NB4 (cell line): ENCODE results near the gene PTGDS.

Source experiments
- DNase-seq: peaks from one replicate; pipeline ENCODE4 v3.0.0; 2010; ENCODE audit warnings: low read depth
- H3K4me3 ChIP-seq: one replicate; pipeline ENCODE4 v1.5.1; 2011; ENCODE audit warnings: mild to moderate bottlenecking, low read depth, low read length, moderate library complexity
- MAX ChIP-seq: IDR thresholded peaks from 2 replicates; pipeline ENCODE4 v1.6.1; 2011; ENCODE audit warnings: low read depth, low read length
- MYC ChIP-seq: IDR thresholded peaks from 2 replicates; pipeline ENCODE4 v1.6.1; 2011; ENCODE audit warnings: low read depth, low read length
- POLR2A ChIP-seq: IDR thresholded peaks from 2 replicates; pipeline ENCODE4 v1.6.1; 2011; ENCODE audit warnings: mild to moderate bottlenecking; ENCODE audit not compliant: insufficient read length; ENCODE audit errors: extremely low read depth
- TF ChIP-seq, protein P1 (sequence below): IDR thresholded peaks from one replicate; pipeline ENCODE4 v1.5.1; 2012; ENCODE audit warnings: low read depth, low read length

PTGDS gene

DNA sequence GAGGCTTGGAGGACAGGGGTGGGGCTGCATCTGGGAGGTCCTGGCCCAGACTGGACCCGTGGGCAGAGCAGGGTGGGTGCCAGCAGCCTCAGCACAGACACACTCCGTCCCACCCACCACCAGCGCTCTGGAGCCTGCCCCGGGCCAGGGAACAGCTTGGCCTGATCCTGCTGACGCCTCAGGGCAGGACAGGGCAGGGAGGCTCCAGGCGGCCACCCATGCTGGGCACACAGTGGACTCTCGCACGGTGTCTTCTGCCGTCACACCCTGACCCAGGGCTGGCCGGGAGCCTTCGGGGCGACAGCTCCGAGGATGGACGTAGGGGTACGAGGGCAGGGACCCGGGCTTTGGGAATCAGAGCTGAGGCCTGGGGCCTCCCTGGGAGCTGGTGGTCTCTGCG, 8.2 kb upstream of the PTGDS start:
- no peak for DNase-seq
- H3K4me3 ChIP-seq = no peak overlapping the region
- TF ChIP-seq POLR2A = no peak
- no peak for TF ChIP-seq MYC
- TF ChIP-seq MAX = no peak
- TF ChIP-seq, protein P1, sequence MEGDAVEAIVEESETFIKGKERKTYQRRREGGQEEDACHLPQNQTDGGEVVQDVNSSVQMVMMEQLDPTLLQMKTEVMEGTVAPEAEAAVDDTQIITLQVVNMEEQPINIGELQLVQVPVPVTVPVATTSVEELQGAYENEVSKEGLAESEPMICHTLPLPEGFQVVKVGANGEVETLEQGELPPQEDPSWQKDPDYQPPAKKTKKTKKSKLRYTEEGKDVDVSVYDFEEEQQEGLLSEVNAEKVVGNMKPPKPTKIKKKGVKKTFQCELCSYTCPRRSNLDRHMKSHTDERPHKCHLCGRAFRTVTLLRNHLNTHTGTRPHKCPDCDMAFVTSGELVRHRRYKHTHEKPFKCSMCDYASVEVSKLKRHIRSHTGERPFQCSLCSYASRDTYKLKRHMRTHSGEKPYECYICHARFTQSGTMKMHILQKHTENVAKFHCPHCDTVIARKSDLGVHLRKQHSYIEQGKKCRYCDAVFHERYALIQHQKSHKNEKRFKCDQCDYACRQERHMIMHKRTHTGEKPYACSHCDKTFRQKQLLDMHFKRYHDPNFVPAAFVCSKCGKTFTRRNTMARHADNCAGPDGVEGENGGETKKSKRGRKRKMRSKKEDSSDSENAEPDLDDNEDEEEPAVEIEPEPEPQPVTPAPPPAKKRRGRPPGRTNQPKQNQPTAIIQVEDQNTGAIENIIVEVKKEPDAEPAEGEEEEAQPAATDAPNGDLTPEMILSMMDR = no peak

DNA sequence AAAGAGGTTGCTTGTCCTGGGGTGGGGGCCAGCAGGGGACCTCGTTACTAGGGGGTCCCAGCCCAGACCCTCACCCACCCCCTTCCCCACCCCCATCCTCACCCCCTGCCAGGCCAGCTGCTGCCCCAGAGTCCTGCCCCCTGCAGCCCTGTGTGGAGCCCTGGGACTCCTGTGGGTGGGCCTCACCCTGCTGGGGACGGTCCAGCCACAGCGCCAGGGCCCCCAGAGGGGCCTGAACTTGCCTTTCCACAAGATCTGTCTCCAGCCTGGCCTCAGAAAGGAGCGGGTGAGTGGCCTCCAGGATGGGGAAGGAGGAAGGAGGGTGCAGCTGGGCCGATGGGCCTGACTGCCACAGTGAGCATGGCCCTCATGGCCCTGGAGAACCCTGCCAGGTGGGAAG, 7.5 kb upstream of the PTGDS start:
- H3K4me3 ChIP-seq = no peak overlapping the region
- TF ChIP-seq, protein P1 = no peak
- TF ChIP-seq POLR2A = no peak
- TF ChIP-seq MYC = no peak
- no peak for TF ChIP-seq MAX
- no peak for DNase-seq

- DNase-seq = no peak
- H3K4me3 ChIP-seq = no peak overlapping the region
Measured at GRCh38 chr9:136970361-136970760, 6.9 kb upstream of the PTGDS start.

GRCh38 chr9:136971746-136972145, 5.6 kb upstream of the PTGDS start:
- DNase-seq = no peak
- TF ChIP-seq MAX (no peak), MYC (no peak), POLR2A (no peak)
- TF ChIP-seq, protein P1 = no peak
- H3K4me3 ChIP-seq = no peak overlapping the region

More at GRCh38 chr9:136970361-136970760, 6.9 kb upstream of the PTGDS start:
- TF ChIP-seq MYC = no peak

DNA sequence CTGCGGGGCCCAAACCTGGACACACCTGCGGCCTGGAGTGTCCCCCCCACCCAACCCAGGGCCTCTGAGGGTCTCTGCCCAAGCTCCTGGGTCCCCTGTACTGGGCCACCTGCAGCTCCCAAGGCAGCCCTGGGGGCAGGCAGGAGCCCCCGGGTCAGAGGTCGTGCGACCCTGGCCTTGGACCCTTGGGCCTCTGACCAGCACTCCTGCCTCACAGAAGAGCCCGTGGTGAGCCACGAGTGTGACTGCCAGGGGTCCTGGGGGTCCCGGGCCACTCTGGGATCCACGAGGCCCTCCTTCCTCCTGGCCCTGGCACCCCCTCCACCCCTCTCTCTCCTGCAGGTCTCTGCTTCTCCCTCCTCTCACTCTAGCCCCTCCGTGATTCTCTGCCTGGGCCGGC, 5.0 kb upstream of the PTGDS start:
- no peak for DNase-seq
- H3K4me3 ChIP-seq = no peak overlapping the region
- no peak for TF ChIP-seq MAX
- no peak for TF ChIP-seq MYC
- TF ChIP-seq, protein P1 = no peak
- TF ChIP-seq POLR2A = no peak

DNA sequence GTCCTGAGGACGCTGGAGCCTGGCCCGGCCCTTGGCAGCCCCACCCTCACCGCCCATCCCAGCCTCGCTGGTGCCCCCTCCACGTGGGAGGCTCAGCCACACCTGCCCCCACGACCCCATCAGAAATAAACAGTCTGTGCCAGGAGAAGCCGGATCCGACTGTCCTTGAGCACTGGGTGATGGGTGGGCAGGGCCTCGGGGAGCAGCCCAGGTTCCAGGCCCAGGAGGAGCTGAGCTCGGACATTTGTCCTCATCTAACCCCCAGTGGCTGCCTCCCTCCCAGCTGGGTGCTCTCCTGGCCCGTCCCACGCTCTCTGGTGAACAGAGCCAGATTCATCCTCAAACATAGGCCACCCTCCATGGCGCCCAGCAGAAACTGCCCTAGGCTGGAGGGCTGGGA, 4.6 kb upstream of the PTGDS start:
- TF ChIP-seq POLR2A (no peak), MYC (no peak), MAX (no peak)
- TF ChIP-seq, protein P1 = no peak

More for the DNA sequence above, 4.6 kb upstream of the PTGDS start:
- H3K4me3 ChIP-seq = no peak overlapping the region
- no peak for DNase-seq
